Activated CD8-positive, alpha-beta memory T cell treated with anti-CD3 and anti-CD28 coated beads, Interleukin-2, amount 50 U/mL, for 1 hour (primary cell): ENCODE data around the gene ICA1L.
"Not testable (repeated sequence)": the region's sequence is repeated elsewhere in the genome, so short reads cannot be mapped to it uniquely, and the experiment has no call there.

Source experiments
- DNase-seq: peaks from one replicate; pipeline ENCODE4 v3.0.0-alpha.2; 2020; ENCODE audit errors: extremely low read depth

The ICA1L gene

DNA sequence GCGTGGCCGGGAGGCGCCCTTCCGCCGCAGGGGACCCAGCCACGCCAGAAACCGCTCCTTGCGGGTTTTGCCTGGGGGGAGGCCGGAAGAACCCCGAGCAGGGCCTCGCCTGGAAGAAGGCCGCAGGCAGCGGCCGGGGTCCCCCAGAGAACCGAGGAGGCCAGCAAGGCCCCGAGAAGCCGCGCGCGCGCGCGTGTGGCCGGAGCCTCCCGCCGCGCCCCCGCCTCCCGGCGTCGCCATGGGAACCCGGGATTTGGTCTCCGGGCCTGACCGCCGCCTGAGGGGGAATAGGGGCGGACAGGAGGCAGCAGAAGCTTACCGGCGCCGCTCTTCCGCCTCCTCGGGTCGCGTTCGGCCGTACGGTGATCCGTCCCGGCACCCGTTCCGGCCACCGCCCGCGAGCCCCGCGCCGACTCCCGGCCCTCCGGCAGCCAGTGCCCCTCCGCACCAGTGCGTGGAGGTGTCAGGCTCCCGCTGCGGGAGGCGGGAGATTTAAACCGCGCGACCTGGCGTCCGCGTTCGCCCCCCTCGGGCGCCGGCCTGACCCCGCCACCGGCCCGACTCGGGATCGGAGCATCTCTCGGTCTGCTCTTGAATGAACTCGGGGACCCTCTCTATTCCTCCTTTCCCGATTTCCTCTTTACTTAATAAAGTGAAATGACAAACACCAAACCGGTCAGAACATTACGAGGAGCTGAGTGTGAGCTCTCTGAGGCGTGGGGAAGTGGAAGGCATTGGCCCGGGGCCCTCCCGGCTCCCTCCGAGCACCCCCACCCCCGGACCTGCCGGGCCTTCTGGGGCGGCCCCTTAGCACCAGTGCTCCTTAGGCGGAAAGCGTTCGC lies at the start of gene ICA1L:
TSS of gene ICA1L (minus strand) at position 467 of the 842 bp plus-strand sequence. CDS start 42,757 bp downstream, outside the sequence.
- peak; percentile 5 for DNase-seq

- no peak for DNase-seq
Measured at GRCh38 chr2:202918860-202919259, 47.3 kb upstream of the ICA1L start.

- not testable (repeated sequence) for DNase-seq
Measured at GRCh38 chr2:202912342-202913201, 41.0 kb upstream of the ICA1L start.

DNA sequence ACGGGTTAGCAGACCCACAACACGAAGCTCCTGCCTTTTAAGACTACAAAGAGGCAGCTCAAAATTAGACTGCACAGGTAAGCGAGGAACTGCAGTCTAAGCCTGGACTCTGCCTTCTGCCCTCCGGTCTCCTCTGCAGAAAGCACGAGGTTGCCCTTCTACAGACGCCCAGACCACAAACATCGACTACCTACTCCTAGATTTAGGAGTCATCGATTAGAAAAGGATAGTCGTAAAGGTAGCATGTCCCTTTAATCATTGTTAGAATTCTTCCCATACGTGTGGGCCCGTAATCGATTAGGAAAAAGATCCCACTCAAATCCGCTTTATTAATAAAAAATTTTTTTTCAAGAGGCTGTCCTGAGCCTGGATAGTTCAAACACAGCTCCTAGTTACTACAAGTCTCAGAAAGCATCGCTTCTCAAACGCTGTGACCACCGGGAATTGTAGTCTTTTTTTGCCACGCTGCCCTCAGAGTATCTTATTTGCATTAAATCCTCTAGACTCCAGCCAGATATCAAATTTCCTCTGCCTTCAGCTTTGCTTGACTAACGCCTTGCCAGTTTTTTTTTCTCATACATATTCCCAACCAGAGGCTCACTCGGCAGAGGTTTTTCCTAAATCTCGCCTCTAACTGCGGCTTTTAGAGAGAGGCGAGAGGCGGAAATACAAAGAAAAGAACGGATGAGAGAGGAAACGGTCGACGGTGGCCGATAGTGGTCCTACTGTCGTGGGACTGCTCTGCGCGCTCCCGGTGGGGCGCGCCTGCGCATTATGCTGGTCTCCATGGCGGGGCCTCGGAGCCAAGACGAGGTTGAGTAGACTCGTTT lies 40.2 kb upstream of the ICA1L start, which contains the start of the genes CARF and WDR12:
TSS of gene CARF (plus strand) at position 764 of the 830 bp plus-strand sequence. CDS start 29,628 bp downstream, outside the sequence.
TSS of gene WDR12 (minus strand) at position 162 of the 830 bp plus-strand sequence. CDS start 197 bp downstream, outside the sequence.
- peak; percentile 74 for DNase-seq

GRCh38 chr2:202911203-202911511 lies 39.6 kb upstream of the ICA1L start:
- DNase-seq: no peak

GRCh38 chr2:202910698-202911097 lies 39.1 kb upstream of the ICA1L start:
- DNase-seq: no peak

- not testable (repeated sequence) for DNase-seq
Measured at GRCh38 chr2:202910250-202910649, 38.7 kb upstream of the ICA1L start.

DNA sequence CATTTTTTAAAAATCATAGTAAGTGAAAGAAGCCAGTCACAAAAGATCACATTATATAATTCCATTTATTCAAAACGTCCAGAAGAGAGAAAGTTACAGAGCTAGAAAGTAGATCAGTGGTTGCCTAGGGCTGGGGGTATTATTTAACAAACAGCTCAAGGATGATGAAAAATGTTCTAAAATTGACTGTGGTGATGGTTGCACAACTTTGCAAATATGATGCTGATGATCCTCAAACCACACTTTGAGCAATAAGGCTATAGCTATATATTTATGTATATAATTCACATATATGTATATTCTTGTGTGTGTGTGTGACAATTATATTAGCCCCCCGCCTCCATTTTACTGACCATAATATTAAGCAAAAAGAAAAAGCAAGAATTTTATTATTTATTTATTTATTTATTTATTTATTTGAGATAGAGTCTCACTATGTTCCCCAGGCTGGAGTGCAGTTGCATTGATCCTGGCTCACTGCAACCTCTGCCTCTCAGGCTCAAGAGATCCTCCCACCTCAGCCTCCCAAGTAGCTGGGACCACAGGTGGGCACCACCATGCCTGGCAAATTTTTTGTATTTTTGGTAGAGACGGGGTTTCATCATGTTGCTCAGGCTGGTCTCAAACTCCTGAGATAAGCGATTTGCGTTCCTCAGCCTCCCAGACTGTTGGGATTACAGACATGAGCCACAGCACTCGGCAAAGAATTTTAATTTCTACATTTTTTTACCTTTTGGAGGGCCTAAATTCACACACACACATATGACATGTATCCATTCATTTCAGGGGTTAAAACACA lies 38.0 kb upstream of the ICA1L start:
- DNase-seq: no peak

DNA sequence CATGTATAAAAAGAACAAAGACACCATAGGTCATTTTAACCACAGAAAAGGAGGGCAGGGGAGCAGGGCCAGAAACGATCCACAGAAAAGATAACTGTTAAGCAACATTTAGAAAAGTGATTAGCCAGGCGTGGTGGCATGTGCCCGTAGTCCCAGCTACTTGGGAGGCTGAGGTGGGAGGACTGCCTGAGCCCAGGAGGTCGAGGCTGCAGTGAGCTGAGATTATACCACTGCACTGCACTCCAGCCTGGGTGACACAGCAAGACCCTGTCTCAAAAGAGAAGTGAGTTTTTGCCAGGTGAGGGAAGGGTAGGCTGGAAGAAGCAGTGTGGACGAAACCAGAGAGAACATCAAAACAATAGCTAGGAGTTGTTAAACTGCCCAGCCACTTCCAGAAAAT lies 36.6 kb upstream of the ICA1L start:
- DNase-seq: no peak

- DNase-seq: not testable (repeated sequence)
Measured at GRCh38 chr2:202905507-202905906, 33.9 kb upstream of the ICA1L start.

- DNase-seq: no peak
Measured at GRCh38 chr2:202885190-202885589, 13.6 kb upstream of the ICA1L start.

GRCh38 chr2:202883987-202884675 lies 12.6 kb upstream of the ICA1L start:
- no peak for DNase-seq

DNA sequence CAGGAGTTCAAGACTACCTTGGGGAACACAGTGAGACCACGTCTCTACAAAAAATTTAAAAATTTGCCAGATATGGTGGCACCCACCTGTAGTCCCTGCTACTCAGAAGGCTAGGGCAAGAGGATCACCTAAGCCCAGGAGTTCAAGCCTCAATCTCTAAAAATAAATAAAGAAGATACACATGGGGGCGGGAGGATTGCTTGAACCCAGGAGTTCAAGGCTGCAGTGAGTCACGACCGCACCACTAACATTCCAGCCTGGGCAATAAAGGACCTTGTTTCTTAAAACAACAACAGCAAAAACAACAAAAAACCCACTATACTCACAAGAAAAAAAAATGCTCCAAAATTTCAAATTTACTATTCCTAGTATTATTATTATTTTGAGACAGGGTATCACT lies 10.0 kb upstream of the ICA1L start:
- DNase-seq: no peak

- DNase-seq: no peak
Measured at GRCh38 chr2:202877699-202878098, 6.1 kb upstream of the ICA1L start.

GRCh38 chr2:202870431-202871299 lies 901 bp downstream of the ICA1L start:
- DNase-seq: peak; percentile 19

- no peak for DNase-seq
Measured at GRCh38 chr2:202861987-202862386, 9.6 kb downstream of the ICA1L start.

DNA sequence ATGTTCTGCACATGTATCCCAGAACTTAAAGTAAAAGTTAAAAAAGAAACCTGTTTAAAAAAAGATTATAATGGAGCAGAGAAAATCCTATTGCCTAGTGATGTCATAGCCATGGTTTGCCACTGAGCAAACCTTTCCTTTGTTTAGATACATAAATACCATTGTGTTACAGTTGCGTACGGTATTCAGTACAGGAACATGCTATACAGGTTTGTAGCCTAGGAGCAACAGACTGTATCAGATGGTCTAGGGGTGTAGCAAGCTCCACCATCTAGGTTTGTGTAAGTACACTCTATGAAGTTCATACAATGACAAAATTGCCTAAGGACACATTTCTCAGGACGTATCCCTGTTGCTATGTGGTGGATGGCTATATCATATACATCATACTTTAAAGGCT lies 13.0 kb downstream of the ICA1L start:
- no peak for DNase-seq

DNA sequence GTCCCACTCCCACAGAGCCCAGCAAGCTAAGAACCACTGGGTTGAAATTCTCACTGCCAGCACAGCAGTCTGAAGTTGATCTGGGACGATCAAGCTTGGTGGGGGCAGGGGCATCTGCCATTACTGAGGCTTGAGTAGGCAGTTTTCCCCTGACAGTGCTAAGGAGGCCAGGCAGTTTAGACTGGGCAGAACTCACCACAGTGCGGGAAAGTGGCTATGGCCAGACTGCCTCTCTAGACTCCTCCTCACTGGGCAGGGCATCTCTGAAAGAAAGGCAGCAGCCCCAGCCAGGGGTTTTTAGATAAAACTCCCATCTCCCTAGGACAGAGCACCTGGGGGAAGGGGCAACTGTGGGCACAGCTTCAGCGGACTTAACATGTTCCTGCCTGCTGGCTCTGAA lies 22.2 kb downstream of the ICA1L start:
- not testable (repeated sequence) for DNase-seq

GRCh38 chr2:202848813-202849212 lies 22.8 kb downstream of the ICA1L start:
- no peak for DNase-seq
